Measurements from ENCODE around the gene KCNAB3.

The KCNAB3 gene

DNA sequence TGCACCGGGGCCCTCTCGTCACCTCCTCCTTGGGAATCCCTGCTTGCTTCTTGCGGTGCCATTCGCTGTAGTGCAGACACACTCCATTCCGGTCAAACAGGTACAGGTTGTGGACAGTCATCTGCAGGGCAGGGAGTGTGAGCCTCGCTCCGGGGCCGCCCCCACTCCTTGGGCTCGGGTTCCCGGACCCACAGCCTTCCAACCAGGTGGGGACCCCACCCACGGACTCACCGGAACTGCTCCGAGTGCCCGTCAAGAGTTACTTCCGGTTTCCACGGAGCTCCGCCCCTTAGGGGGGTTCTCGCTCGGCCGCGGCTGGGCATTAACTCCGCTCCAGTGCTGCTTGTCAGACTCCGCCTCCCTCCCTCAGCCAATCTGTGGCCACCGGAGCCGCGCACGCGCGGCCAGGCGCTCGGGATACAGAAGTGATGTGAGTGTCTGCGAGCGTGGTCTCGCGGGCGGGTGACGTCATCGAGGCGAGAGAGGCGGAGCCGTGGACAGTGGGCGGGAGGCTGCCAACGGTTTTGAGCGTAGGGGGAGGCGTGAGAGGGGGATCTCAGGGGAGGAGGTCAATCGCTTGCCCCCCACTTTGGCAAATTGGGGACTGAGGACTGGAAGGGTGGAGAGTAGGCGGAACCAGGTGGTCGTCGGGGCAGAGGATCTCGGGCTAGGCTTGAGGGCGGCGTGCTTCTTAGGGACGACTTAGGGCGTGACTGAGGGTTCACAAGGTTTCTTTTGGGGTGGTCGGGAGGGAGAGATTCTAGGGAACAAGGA, 2.2 kb upstream of the KCNAB3 start, which contains the start of the genes CNTROB and TRAPPC1:
Gene CNTROB, plus strand, starts transcription at position 498 of the 774 bp plus-strand sequence. CDS start 874 bp downstream, outside the sequence.
Gene TRAPPC1, minus strand, starts transcription at position 238 of the 774 bp plus-strand sequence. Its CDS starts 117 bp downstream, at position 121.
- ChIA-PET CTCF (interaction anchor here (0.7 to 2.4 kb wide), 13 partner anchors 10 to 1479 kb away, joined by 3 to 36 read pairs (median 5); no protein-coding TSS in a partner anchor), POLR2A (interaction anchor here (0.6 to 5.3 kb wide), 29 partner anchors 9 to 528 kb away, joined by 3 to 66 read pairs (median 4); partner anchors contain the start of genes CHD3, FXR2, KDM6B and NAA38)
- Histone ChIP-seq H3K4me1 (ENCODE audit: control insufficient read depth, insufficient read depth, low read length) (peaks cover 5% of the 10 kb centered on the region; the same call in 1 of the 2 replicates), H3K9me3 (ENCODE audit: control insufficient read depth, insufficient read depth, low read depth, low read length) (no peaks in the 10 kb centered on the region), H3K4me3 (ENCODE audit: low read depth, low read length) (peak within 1 kb of the TSS; percentile 93), H3K36me3 (ENCODE audit: control insufficient read depth in 2 of 2, insufficient read depth in 1 of 2, low read length in 2 of 2) (peaks cover 27 to 62% of the 10 kb centered on the region in 2 experiments), H3K27ac (ENCODE audit: extremely low read depth, low read depth, low read length) (peak within 1 kb of the TSS; percentile 57; the same call in 1 of the 2 replicates)
- 0 out of 2 replicates have a peak, but pooled peaks have one; percentile 31 for TF ChIP-seq OSR2 (tag by site-specific recombination; IDR thresholded peaks at IDR 0.05)
- TF ChIP-seq ZNF239 (tag by site-specific recombination; IDR thresholded peaks at IDR 0.05): 0 out of 2 replicates have a peak, but pooled peaks have one; percentile 30
- TF ChIP-seq ZNF335 (tag by site-specific recombination; conservative IDR thresholded peaks at IDR 0.05): peak; percentile 93
- TF ChIP-seq, protein P1, sequence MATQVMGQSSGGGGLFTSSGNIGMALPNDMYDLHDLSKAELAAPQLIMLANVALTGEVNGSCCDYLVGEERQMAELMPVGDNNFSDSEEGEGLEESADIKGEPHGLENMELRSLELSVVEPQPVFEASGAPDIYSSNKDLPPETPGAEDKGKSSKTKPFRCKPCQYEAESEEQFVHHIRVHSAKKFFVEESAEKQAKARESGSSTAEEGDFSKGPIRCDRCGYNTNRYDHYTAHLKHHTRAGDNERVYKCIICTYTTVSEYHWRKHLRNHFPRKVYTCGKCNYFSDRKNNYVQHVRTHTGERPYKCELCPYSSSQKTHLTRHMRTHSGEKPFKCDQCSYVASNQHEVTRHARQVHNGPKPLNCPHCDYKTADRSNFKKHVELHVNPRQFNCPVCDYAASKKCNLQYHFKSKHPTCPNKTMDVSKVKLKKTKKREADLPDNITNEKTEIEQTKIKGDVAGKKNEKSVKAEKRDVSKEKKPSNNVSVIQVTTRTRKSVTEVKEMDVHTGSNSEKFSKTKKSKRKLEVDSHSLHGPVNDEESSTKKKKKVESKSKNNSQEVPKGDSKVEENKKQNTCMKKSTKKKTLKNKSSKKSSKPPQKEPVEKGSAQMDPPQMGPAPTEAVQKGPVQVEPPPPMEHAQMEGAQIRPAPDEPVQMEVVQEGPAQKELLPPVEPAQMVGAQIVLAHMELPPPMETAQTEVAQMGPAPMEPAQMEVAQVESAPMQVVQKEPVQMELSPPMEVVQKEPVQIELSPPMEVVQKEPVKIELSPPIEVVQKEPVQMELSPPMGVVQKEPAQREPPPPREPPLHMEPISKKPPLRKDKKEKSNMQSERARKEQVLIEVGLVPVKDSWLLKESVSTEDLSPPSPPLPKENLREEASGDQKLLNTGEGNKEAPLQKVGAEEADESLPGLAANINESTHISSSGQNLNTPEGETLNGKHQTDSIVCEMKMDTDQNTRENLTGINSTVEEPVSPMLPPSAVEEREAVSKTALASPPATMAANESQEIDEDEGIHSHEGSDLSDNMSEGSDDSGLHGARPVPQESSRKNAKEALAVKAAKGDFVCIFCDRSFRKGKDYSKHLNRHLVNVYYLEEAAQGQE (tag by site-specific recombination; IDR thresholded peaks at IDR 0.05): peak; percentile 45
- TF ChIP-seq ZNF248 (tag by site-specific recombination; IDR thresholded peaks at IDR 0.05): no peak
- TF ChIP-seq, protein P2, sequence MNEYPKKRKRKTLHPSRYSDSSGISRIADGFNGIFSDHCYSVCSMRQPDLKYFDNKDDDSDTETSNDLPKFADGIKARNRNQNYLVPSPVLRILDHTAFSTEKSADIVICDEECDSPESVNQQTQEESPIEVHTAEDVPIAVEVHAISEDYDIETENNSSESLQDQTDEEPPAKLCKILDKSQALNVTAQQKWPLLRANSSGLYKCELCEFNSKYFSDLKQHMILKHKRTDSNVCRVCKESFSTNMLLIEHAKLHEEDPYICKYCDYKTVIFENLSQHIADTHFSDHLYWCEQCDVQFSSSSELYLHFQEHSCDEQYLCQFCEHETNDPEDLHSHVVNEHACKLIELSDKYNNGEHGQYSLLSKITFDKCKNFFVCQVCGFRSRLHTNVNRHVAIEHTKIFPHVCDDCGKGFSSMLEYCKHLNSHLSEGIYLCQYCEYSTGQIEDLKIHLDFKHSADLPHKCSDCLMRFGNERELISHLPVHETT (tag by site-specific recombination; IDR thresholded peaks at IDR 0.05): peak; percentile 81; the same call in 1 of the 2 replicates
- no peak for TF ChIP-seq ZNF138 (tag by site-specific recombination; IDR thresholded peaks at IDR 0.05; ENCODE audit: borderline replicate concordance)
- TF ChIP-seq, protein P3, sequence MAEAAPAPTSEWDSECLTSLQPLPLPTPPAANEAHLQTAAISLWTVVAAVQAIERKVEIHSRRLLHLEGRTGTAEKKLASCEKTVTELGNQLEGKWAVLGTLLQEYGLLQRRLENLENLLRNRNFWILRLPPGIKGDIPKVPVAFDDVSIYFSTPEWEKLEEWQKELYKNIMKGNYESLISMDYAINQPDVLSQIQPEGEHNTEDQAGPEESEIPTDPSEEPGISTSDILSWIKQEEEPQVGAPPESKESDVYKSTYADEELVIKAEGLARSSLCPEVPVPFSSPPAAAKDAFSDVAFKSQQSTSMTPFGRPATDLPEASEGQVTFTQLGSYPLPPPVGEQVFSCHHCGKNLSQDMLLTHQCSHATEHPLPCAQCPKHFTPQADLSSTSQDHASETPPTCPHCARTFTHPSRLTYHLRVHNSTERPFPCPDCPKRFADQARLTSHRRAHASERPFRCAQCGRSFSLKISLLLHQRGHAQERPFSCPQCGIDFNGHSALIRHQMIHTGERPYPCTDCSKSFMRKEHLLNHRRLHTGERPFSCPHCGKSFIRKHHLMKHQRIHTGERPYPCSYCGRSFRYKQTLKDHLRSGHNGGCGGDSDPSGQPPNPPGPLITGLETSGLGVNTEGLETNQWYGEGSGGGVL (tag by site-specific recombination; IDR thresholded peaks at IDR 0.05): peak; percentile 100
- TF ChIP-seq ZFP37 (tag by site-specific recombination; IDR thresholded peaks at IDR 0.05): no peak
- TF ChIP-seq ZBTB7A (tag by site-specific recombination; IDR thresholded peaks at IDR 0.05; ENCODE audit: low read depth): peak; percentile 88
- TF ChIP-seq ZFP41 (tag by site-specific recombination; IDR thresholded peaks at IDR 0.05; ENCODE audit: borderline replicate concordance): no peak
- TF ChIP-seq, protein P4, sequence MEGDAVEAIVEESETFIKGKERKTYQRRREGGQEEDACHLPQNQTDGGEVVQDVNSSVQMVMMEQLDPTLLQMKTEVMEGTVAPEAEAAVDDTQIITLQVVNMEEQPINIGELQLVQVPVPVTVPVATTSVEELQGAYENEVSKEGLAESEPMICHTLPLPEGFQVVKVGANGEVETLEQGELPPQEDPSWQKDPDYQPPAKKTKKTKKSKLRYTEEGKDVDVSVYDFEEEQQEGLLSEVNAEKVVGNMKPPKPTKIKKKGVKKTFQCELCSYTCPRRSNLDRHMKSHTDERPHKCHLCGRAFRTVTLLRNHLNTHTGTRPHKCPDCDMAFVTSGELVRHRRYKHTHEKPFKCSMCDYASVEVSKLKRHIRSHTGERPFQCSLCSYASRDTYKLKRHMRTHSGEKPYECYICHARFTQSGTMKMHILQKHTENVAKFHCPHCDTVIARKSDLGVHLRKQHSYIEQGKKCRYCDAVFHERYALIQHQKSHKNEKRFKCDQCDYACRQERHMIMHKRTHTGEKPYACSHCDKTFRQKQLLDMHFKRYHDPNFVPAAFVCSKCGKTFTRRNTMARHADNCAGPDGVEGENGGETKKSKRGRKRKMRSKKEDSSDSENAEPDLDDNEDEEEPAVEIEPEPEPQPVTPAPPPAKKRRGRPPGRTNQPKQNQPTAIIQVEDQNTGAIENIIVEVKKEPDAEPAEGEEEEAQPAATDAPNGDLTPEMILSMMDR (tag by site-specific recombination; IDR thresholded peaks at IDR 0.05): no peak
- TF ChIP-seq ZNF544 (tag by site-specific recombination; IDR thresholded peaks at IDR 0.05): no peak
- TF ChIP-seq KLF8 (tag by site-specific recombination; IDR thresholded peaks at IDR 0.05): peak; percentile 93
- no peak for TF ChIP-seq IKZF3 (tag by site-specific recombination; IDR thresholded peaks at IDR 0.05)
- no peak for TF ChIP-seq ZNF266 (tag by site-specific recombination; IDR thresholded peaks at IDR 0.05; ENCODE audit: low read depth)
- peak; percentile 95 for TF ChIP-seq SP2 (tag by site-specific recombination; IDR thresholded peaks at IDR 0.05)
- no peak for TF ChIP-seq ZNF48 (tag by site-specific recombination; IDR thresholded peaks at IDR 0.05)
- TF ChIP-seq ZSCAN23 (tag by site-specific recombination; IDR thresholded peaks at IDR 0.05): peak; percentile 95
- no peak for TF ChIP-seq SCRT2 (tag by site-specific recombination; IDR thresholded peaks at IDR 0.05)
- TF ChIP-seq ZNF221 (tag by site-specific recombination; IDR thresholded peaks at IDR 0.05; ENCODE audit: borderline replicate concordance): no peak
- TF ChIP-seq ZBTB17 (tag by site-specific recombination; IDR thresholded peaks at IDR 0.05): no peak; the same call in 1 of the 2 replicates
- TF ChIP-seq, protein P5, sequence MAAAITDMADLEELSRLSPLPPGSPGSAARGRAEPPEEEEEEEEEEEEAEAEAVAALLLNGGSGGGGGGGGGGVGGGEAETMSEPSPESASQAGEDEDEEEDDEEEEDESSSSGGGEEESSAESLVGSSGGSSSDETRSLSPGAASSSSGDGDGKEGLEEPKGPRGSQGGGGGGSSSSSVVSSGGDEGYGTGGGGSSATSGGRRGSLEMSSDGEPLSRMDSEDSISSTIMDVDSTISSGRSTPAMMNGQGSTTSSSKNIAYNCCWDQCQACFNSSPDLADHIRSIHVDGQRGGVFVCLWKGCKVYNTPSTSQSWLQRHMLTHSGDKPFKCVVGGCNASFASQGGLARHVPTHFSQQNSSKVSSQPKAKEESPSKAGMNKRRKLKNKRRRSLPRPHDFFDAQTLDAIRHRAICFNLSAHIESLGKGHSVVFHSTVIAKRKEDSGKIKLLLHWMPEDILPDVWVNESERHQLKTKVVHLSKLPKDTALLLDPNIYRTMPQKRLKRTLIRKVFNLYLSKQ (tag by site-specific recombination; IDR thresholded peaks at IDR 0.05; ENCODE audit: borderline replicate concordance): no peak
- TF ChIP-seq ZNF114 (tag by site-specific recombination; IDR thresholded peaks at IDR 0.05): no peak
- peak; percentile 79; the same call in 1 of the 2 replicates for TF ChIP-seq ZNF169 (tag by site-specific recombination; IDR thresholded peaks at IDR 0.05)
- TF ChIP-seq ZNF211 (tag by site-specific recombination; IDR thresholded peaks at IDR 0.05; ENCODE audit: low read depth): no peak

Measured in HEK293 (cell line).